ENCODE results near the gene LPIN3.

The LPIN3 gene

DNA sequence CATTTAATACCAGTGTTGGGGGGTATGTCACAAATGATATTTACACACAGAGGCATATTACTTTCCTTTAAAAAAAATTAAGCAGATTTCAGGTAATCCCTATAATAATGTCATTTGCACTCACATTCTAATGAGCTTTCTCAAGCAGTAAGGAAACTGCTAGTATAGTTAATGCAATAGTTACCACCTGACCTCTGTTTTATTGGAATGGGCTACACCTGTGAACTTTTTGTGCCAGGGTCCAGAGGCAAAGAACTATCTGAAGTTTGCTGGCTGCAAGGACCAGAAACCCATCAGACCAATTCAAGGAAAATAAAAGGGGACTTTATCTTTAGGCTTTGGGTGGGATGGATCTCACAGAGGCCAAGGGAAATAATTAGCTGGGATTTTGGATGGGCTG is 20.2 kb upstream of the LPIN3 start:
- Histone ChIP-seq H3K27me3 (replicated peaks; ENCODE audit: control insufficient read depth, insufficient read depth, low read length, poor library complexity, severe bottlenecking) (no peaks in the 10 kb centered on the region), H3K9me3 (ENCODE audit: control insufficient read depth, low read length) (no peaks in the 10 kb centered on the region), H3K4me3 (ENCODE audit: insufficient read depth, low read depth, low read length, poor library complexity, severe bottlenecking) (no peak overlapping the region), H3K36me3 (ENCODE audit: control insufficient read depth, insufficient read depth, low read length) (no peaks in the 10 kb centered on the region), H3K4me1 (ENCODE audit: control insufficient read depth, insufficient read depth, low read length, poor library complexity, severe bottlenecking) (peaks cover 7% of the 10 kb centered on the region), H3K27ac (ENCODE audit: insufficient read depth, low read length, poor library complexity, severe bottlenecking) (no peak overlapping the region)
- no peak for DNase-seq

DNA sequence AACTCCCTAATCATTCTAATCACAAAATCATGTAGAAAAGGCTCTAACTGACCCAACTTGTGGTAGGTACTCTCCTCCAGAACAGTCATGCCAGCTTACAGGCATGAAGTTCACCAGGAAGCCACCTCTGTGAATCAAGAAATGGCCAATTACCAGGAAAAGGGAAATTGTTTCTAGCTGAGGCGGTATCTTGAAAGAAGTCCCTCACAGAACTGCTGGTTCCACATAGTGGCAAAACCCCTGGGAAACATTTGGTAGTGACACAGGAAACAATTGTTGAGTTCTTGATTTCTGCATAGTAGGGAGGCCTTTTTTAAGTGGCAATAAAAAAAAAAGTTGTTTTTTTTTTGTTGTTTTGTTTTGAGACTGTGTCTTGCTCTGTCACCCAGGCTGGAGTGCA is 19.6 kb upstream of the LPIN3 start:
- DNase-seq: no peak
- H3K27me3 ChIP-seq (replicated peaks; ENCODE audit: control insufficient read depth, insufficient read depth, low read length, poor library complexity, severe bottlenecking): no peaks in the 10 kb centered on the region
- H3K4me1 ChIP-seq (ENCODE audit: control insufficient read depth, insufficient read depth, low read length, poor library complexity, severe bottlenecking): peaks cover 7% of the 10 kb centered on the region
- H3K9me3 ChIP-seq (ENCODE audit: control insufficient read depth, low read length): no peaks in the 10 kb centered on the region
- no peak overlapping the region for H3K27ac ChIP-seq (ENCODE audit: insufficient read depth, low read length, poor library complexity, severe bottlenecking)
- no peaks in the 10 kb centered on the region for H3K36me3 ChIP-seq (ENCODE audit: control insufficient read depth, insufficient read depth, low read length)
- no peak overlapping the region for H3K4me3 ChIP-seq (ENCODE audit: insufficient read depth, low read depth, low read length, poor library complexity, severe bottlenecking)

DNA sequence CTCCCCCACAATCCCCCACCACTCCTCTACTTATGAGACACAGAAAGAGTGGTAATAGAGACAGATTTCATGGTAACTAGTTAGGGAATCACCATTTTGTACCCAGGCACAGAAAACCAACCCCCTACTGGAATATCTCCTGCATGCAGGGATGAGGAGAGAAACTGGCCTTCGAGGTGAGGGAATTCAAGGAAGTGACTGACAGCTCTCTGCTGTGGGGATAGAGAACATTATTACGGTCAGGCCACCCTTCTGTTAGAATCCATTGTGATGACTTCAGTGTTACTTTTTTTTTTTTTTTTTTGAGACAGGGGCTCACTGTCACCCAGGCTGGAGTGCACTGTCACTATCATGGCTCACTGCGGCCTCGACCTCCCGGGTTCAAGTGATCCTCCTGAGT is 13.4 kb upstream of the LPIN3 start:
- Histone ChIP-seq H3K9me3 (ENCODE audit: control insufficient read depth, low read length) (no peaks in the 10 kb centered on the region), H3K27me3 (replicated peaks; ENCODE audit: control insufficient read depth, insufficient read depth, low read length, poor library complexity, severe bottlenecking) (no peaks in the 10 kb centered on the region)

DNA sequence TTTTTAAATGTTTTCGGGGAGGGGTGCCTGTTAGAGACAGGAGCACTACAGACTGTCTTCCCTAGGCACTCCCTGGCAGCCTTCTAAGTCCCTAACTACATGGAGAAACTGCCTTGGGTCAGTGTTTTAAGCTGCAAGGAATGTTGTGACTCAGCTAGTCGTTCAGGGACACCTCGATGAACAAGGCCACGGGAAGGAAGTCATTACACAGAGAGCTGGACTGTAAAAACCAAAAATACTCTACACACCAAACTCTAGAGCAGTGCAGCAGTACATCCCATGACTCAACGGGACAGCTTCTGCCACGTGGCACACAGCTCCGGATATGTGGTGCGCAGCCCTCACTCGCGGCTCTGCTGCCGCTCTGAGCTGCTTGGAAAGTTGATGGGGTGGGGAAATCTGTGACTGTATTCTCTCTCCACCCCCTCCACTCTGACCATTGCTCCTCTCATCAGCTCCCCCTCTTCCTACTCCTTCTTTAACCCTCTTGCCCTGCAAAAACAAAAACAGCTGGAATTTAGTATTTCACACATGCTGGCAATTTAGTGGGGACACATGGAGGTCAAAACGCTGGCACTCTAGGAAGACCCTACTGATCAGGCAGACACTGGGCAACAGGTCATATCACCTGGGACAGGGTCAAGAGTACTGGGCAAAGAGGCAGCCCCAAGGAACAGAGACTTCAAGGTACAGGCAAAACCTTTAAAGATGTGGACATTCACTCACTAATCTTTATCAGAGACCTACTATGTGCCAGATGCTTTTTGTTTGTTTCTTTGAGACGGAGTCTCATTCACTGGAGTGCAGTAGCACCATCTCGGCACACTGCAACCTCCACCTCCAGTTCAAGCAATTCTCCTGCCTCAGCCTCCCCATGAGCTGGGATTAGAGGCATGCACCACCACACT is 10.9 kb upstream of the LPIN3 start:
- no peaks in the 10 kb centered on the region for H3K27me3 ChIP-seq (replicated peaks; ENCODE audit: control insufficient read depth, insufficient read depth, low read length, poor library complexity, severe bottlenecking)
- H3K9me3 ChIP-seq (ENCODE audit: control insufficient read depth, low read length): no peaks in the 10 kb centered on the region
- no peak overlapping the region for H3K27ac ChIP-seq (ENCODE audit: insufficient read depth, low read length, poor library complexity, severe bottlenecking)
- H3K4me1 ChIP-seq (ENCODE audit: control insufficient read depth, insufficient read depth, low read length, poor library complexity, severe bottlenecking): peaks cover 7% of the 10 kb centered on the region
- peak in 1 of 3 donors; percentile 15 for DNase-seq
- no peaks in the 10 kb centered on the region for H3K36me3 ChIP-seq (ENCODE audit: control insufficient read depth, insufficient read depth, low read length)
- no peak overlapping the region for H3K4me3 ChIP-seq (ENCODE audit: insufficient read depth, low read depth, low read length, poor library complexity, severe bottlenecking)

More for the DNA sequence above, 13.4 kb upstream of the LPIN3 start:
- H3K27ac ChIP-seq (ENCODE audit: insufficient read depth, low read length, poor library complexity, severe bottlenecking): no peak overlapping the region
- no peaks in the 10 kb centered on the region for H3K36me3 ChIP-seq (ENCODE audit: control insufficient read depth, insufficient read depth, low read length)
- no peak for DNase-seq
- H3K4me3 ChIP-seq (ENCODE audit: insufficient read depth, low read depth, low read length, poor library complexity, severe bottlenecking): no peak overlapping the region
- peaks cover 7% of the 10 kb centered on the region for H3K4me1 ChIP-seq (ENCODE audit: control insufficient read depth, insufficient read depth, low read length, poor library complexity, severe bottlenecking)

DNA sequence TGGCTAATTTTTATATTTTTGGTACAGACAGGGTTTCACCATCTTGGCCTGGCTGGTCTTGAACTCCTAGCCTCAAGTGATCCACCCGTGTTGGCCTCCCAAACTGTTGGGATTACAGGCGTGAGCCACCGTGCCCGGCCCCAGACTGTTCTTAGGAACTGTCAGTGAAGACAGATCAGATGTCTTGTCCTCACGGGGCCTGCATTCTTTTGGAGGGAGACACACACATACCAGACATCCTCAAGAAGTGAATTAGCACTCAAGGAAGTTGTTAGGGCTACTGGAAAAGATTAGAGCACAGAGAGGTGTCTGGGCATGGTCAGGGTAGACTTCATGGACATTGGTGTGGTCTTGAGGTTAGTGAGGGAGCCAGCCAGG is 10.3 kb upstream of the LPIN3 start:
- no peak overlapping the region for H3K27ac ChIP-seq (ENCODE audit: insufficient read depth, low read length, poor library complexity, severe bottlenecking)
- no peaks in the 10 kb centered on the region for H3K9me3 ChIP-seq (ENCODE audit: control insufficient read depth, low read length)
- H3K27me3 ChIP-seq (replicated peaks; ENCODE audit: control insufficient read depth, insufficient read depth, low read length, poor library complexity, severe bottlenecking): no peaks in the 10 kb centered on the region
- no peaks in the 10 kb centered on the region for H3K36me3 ChIP-seq (ENCODE audit: control insufficient read depth, insufficient read depth, low read length)
- peaks cover 7% of the 10 kb centered on the region for H3K4me1 ChIP-seq (ENCODE audit: control insufficient read depth, insufficient read depth, low read length, poor library complexity, severe bottlenecking)
- no peak overlapping the region for H3K4me3 ChIP-seq (ENCODE audit: insufficient read depth, low read depth, low read length, poor library complexity, severe bottlenecking)
- no peak for DNase-seq

DNA sequence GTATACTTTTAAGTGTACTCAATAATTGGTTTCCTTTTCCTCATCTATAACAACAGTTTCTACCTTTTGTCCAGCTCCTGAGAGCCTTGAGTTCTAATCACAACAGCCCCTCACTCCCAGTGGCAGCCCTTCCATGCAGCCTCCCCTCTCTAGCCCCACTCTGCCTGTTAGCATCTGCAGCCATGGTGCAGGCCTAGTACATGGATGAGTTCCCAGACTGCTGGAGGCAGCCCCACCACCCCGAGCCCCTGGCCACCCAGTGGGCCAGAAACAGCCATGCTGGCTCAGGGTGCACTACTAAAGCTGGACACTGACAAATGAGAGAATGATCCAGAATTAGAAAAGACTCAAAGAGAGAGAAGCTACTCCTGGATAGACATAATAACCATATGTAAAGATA is 9.7 kb upstream of the LPIN3 start:
- no peaks in the 10 kb centered on the region for H3K36me3 ChIP-seq (ENCODE audit: control insufficient read depth, insufficient read depth, low read length)
- no peaks in the 10 kb centered on the region for H3K27me3 ChIP-seq (replicated peaks; ENCODE audit: control insufficient read depth, insufficient read depth, low read length, poor library complexity, severe bottlenecking)
- DNase-seq: no peak
- no peak overlapping the region for H3K27ac ChIP-seq (ENCODE audit: insufficient read depth, low read length, poor library complexity, severe bottlenecking)
- H3K4me3 ChIP-seq (ENCODE audit: insufficient read depth, low read depth, low read length, poor library complexity, severe bottlenecking): no peak overlapping the region
- peaks cover 7% of the 10 kb centered on the region for H3K4me1 ChIP-seq (ENCODE audit: control insufficient read depth, insufficient read depth, low read length, poor library complexity, severe bottlenecking)
- H3K9me3 ChIP-seq (ENCODE audit: control insufficient read depth, low read length): no peaks in the 10 kb centered on the region

DNA sequence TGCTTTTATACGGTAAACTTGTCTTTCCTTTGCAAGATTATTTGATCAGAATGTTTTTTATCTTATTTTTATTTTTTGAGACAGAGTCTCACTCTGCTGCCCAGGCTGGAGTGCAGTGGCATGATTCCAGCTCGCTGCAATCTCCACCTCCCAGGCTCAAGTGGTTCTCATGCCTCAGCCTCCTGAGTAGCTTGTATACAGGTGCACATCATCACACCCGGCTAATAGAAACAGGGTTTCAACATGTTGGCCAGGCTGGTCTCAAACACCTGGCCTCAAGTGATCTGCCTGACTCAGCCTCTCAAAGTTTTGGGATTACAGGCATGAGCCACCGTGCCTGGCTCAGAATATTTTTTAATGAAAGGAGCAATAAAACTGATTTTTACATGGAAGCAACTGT is 8.9 kb upstream of the LPIN3 start:
- Histone ChIP-seq H3K36me3 (ENCODE audit: control insufficient read depth, insufficient read depth, low read length) (no peaks in the 10 kb centered on the region), H3K4me3 (ENCODE audit: insufficient read depth, low read depth, low read length, poor library complexity, severe bottlenecking) (no peak overlapping the region), H3K27ac (ENCODE audit: insufficient read depth, low read length, poor library complexity, severe bottlenecking) (no peak overlapping the region), H3K9me3 (ENCODE audit: control insufficient read depth, low read length) (no peaks in the 10 kb centered on the region), H3K4me1 (ENCODE audit: control insufficient read depth, insufficient read depth, low read length, poor library complexity, severe bottlenecking) (peaks cover 7% of the 10 kb centered on the region), H3K27me3 (replicated peaks; ENCODE audit: control insufficient read depth, insufficient read depth, low read length, poor library complexity, severe bottlenecking) (no peaks in the 10 kb centered on the region)
- no peak for DNase-seq

DNA sequence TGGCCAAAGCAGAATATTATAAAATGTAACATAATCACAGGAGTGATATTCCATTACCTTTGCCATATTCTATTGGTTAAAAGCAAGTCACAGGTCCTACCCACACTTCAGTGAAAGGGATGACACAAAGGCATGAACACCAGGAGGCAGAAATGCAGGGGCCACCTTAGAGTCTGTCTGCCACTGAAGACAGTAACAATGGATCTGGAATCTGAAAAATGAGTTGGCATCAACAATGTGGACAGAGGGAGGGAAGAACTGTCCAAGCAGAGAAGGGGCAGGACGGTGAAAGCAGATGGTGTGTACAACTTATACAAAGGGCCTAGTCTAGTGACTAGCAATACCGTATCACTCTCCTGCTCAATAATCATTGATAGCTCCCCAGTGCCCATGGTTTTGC is 6.6 kb upstream of the LPIN3 start:
- Histone ChIP-seq H3K9me3 (ENCODE audit: control insufficient read depth, low read length) (no peaks in the 10 kb centered on the region), H3K4me1 (ENCODE audit: control insufficient read depth, insufficient read depth, low read length, poor library complexity, severe bottlenecking) (peaks cover 7% of the 10 kb centered on the region), H3K27me3 (replicated peaks; ENCODE audit: control insufficient read depth, insufficient read depth, low read length, poor library complexity, severe bottlenecking) (no peaks in the 10 kb centered on the region), H3K27ac (ENCODE audit: insufficient read depth, low read length, poor library complexity, severe bottlenecking) (no peak overlapping the region), H3K36me3 (ENCODE audit: control insufficient read depth, insufficient read depth, low read length) (no peaks in the 10 kb centered on the region), H3K4me3 (ENCODE audit: insufficient read depth, low read depth, low read length, poor library complexity, severe bottlenecking) (no peak overlapping the region)
- DNase-seq: no peak

DNA sequence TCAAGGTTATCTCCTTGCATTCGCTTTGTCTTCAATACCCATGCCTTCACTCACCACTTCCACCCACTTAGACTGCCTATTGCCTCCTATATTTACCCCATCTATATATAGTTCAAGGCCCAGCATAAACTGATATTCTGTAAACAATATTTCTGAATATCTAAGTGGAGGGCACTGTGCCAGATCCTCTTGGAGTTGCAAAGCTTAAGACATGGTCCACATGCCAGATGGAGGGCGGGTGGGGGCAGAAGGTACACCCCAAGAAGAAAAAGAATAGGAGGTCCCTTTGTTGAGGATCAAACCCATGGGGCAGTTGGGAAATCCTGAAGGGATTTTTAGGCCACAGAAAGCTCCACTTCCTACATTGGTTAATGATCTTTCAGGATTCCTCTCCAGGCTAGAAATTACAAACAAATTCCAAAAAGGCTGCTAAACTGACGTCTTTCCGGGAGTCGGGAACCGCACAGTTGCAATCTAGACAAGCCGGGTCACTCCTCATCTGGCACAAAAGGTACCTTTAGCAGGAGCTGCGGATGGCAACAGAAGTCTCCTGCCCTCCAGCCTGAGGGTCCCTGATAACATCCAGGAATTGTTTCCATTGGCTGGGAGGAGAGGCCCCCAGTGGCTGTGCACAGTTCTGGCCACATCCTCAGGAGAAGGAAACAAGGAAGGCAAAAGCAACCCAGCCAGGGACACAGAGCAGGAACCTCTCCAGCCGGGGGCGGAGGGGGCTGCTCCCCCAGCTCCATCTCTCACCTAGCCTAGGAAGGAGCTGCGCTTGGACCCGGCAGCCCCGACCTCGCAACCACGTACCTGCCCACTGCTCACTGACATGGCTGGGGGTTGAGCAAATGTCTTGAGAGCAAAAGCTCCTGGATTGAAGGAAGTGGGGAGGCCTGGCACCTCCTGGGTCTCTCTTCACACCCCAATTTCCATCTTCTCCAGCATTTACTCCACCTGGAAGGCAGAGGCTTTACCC is 5.9 kb upstream of the LPIN3 start:
- DNase-seq: no peak
- H3K27ac ChIP-seq (ENCODE audit: insufficient read depth, low read length, poor library complexity, severe bottlenecking): no peak overlapping the region

DNA sequence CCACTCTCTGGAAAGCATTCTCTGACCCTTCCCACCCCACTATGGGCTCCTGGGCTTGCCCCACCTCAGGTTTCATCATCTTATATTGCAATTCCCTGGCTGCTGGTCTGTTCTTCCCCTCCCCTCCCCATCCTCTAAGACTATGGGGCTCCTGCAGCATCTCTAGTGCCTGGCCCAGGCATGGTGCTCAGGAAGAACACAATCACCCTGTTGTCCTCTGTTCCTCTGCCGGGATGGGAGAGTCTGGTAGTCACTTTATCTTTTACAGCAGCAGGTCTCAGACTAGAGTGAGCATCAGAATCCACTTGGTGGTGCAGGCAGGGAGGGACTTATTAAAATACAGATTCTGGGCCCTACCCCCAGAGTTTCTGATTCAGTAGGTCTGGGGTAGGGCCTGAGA is 5.0 kb upstream of the LPIN3 start:
- no peaks in the 10 kb centered on the region for H3K27me3 ChIP-seq (replicated peaks; ENCODE audit: control insufficient read depth, insufficient read depth, low read length, poor library complexity, severe bottlenecking)
- no peaks in the 10 kb centered on the region for H3K36me3 ChIP-seq (ENCODE audit: control insufficient read depth, insufficient read depth, low read length)
- no peaks in the 10 kb centered on the region for H3K9me3 ChIP-seq (ENCODE audit: control insufficient read depth, low read length)
- peaks cover 9% of the 10 kb centered on the region for H3K4me1 ChIP-seq (ENCODE audit: control insufficient read depth, insufficient read depth, low read length, poor library complexity, severe bottlenecking)
- DNase-seq: no peak
- H3K27ac ChIP-seq (ENCODE audit: insufficient read depth, low read length, poor library complexity, severe bottlenecking): no peak overlapping the region
- H3K4me3 ChIP-seq (ENCODE audit: insufficient read depth, low read depth, low read length, poor library complexity, severe bottlenecking): no peak overlapping the region

More for the DNA sequence above, 5.9 kb upstream of the LPIN3 start:
- Histone ChIP-seq H3K27me3 (replicated peaks; ENCODE audit: control insufficient read depth, insufficient read depth, low read length, poor library complexity, severe bottlenecking) (no peaks in the 10 kb centered on the region), H3K9me3 (ENCODE audit: control insufficient read depth, low read length) (no peaks in the 10 kb centered on the region), H3K4me1 (ENCODE audit: control insufficient read depth, insufficient read depth, low read length, poor library complexity, severe bottlenecking) (peaks cover 4% of the 10 kb centered on the region), H3K36me3 (ENCODE audit: control insufficient read depth, insufficient read depth, low read length) (no peaks in the 10 kb centered on the region), H3K4me3 (ENCODE audit: insufficient read depth, low read depth, low read length, poor library complexity, severe bottlenecking) (no peak overlapping the region)

All from effector memory CD4-positive, alpha-beta T cell (primary cell).